NB4 (cell line): Measurements from ENCODE around the gene PRPS1L1.

ENCODE experiments used
- DNase-seq: peaks from one replicate; pipeline ENCODE4 v3.0.0; 2010; ENCODE audit warnings: low read depth
- H3K4me3 ChIP-seq: one replicate; pipeline ENCODE4 v1.5.1; 2011; ENCODE audit warnings: mild to moderate bottlenecking, low read depth, low read length, moderate library complexity
- CTCF ChIP-seq: IDR thresholded peaks from one replicate; pipeline ENCODE4 v1.5.1; 2012; ENCODE audit warnings: low read depth, low read length
- MYC ChIP-seq: IDR thresholded peaks from 2 replicates; pipeline ENCODE4 v1.6.1; 2011; ENCODE audit warnings: low read depth, low read length
- POLR2A ChIP-seq: IDR thresholded peaks from 2 replicates; pipeline ENCODE4 v1.6.1; 2011; ENCODE audit warnings: mild to moderate bottlenecking; ENCODE audit not compliant: insufficient read length; ENCODE audit errors: extremely low read depth
- TF ChIP-seq, protein P1 (sequence below): IDR thresholded peaks from 2 replicates; pipeline ENCODE4 v1.6.1; 2011; ENCODE audit warnings: low read depth, low read length

PRPS1L1 gene

DNA sequence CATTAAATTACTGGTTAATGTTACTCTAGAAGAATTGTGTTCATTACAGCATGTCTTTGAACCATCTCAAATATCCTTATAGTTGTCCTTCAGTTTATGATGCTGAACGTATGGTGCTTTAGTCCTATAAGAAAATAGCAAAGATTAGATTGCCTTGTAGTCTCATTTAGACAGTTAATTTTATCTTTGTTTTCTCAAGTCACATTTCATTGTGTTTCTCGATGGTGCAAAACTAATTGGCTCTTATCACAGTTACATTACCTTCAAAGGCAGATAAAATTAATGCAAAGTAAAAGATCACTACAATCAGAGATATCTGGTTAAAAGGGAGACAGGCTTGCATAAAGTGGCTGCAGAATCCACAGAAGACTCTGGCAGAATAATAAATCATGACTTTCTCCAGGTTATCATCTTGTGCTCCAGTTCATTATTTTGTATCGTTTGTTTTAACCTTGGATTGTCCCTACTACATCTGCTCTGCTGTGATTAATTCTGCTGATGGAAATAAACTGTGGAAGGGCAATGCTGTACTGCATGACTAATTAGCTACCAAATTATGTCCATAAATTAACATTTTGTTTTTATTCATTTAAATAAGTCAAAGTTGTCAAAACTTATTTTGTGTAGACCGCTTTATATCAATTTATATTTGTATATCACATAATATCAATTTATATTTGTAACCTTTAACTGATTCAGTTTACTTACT lies 24.2 kb downstream of the PRPS1L1 start:
- TF ChIP-seq POLR2A (no peak), MYC (no peak), CTCF (no peak)
- TF ChIP-seq, protein P1, sequence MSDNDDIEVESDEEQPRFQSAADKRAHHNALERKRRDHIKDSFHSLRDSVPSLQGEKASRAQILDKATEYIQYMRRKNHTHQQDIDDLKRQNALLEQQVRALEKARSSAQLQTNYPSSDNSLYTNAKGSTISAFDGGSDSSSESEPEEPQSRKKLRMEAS = no peak
- no peak for DNase-seq
- H3K4me3 ChIP-seq = no peak overlapping the region

DNA sequence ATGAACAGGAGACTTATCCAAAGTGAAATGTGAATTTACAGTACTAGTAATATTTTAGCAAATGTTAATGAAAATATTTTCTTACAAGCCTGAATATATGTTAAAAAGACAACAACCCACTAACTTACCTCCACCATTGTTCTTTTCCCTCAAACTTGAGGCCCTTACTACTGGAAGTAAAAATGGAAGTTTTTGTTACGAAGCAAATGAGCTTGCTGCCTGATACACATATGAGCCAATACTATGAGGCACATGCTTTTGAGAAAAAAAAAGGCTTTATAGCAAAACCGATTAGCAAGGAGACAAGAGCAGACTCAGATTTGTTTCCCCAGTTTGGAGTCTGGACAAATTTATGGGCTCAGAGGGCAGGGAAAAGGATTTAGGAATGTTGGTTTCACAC lies 29.0 kb downstream of the PRPS1L1 start:
- DNase-seq = no peak
- no peak overlapping the region for H3K4me3 ChIP-seq
- no peak for TF ChIP-seq POLR2A
- TF ChIP-seq, protein P1 = no peak
- no peak for TF ChIP-seq MYC
- TF ChIP-seq CTCF = no peak

- TF ChIP-seq POLR2A (no peak), CTCF (no peak), MYC (no peak)
- TF ChIP-seq, protein P1 = no peak
- no peak overlapping the region for H3K4me3 ChIP-seq
- no peak for DNase-seq
These were observed 31.0 kb downstream of the PRPS1L1 start for GRCh38 chr7:17996442-17997223.

- no peak for DNase-seq
- TF ChIP-seq, protein P1 = no peak
- TF ChIP-seq POLR2A (no peak), MYC (no peak), CTCF (no peak)
These were observed 31.6 kb downstream of the PRPS1L1 start for GRCh38 chr7:17996040-17996439.

GRCh38 chr7:17994079-17994850 lies 33.4 kb downstream of the PRPS1L1 start:
- H3K4me3 ChIP-seq = no peak overlapping the region
- DNase-seq = no peak
- TF ChIP-seq MYC = no peak
- TF ChIP-seq POLR2A = no peak
- TF ChIP-seq CTCF = no peak
- TF ChIP-seq, protein P1 = no peak

More at GRCh38 chr7:17996040-17996439, 31.6 kb downstream of the PRPS1L1 start:
- no peak overlapping the region for H3K4me3 ChIP-seq
